IMR-90 (cell line): Measurements from ENCODE around the gene MAGEA8.

Source experiments
- BHLHE40 ChIP-seq: fragments of 150-350 bp; IDR thresholded peaks from 2 replicates; pipeline ENCODE4 v1.6.1; 2016; ENCODE audit warnings: mild to moderate bottlenecking, low read depth, low read length
- CEBPB ChIP-seq: IDR thresholded peaks from 2 replicates; pipeline ENCODE4 v1.6.1; 2012; ENCODE audit warnings: low read depth, low read length, improper control_type of control experiment
- CHD1 ChIP-seq: IDR thresholded peaks from 2 replicates; pipeline ENCODE4 v1.6.1; 2012; ENCODE audit warnings: low read depth, low read length, improper control_type of control experiment
- FOS ChIP-seq: fragments of 150-350 bp; IDR thresholded peaks from 2 replicates; pipeline ENCODE4 v1.6.1; 2016; ENCODE audit warnings: low read depth, low read length
- POLR2A ChIP-seq: IDR thresholded peaks from 2 replicates; pipeline ENCODE4 v1.6.1; 2012; ENCODE audit warnings: mild to moderate bottlenecking, low read depth, low read length
- RAD21 ChIP-seq: IDR thresholded peaks from 2 replicates; pipeline ENCODE4 v1.6.1; 2012; ENCODE audit warnings: low read length, improper control_type of control experiment
- RFX5 ChIP-seq: IDR thresholded peaks from 2 replicates; pipeline ENCODE4 v1.8.0; 2012; ENCODE audit warnings: low read depth, mild to moderate bottlenecking, low read length, moderate library complexity
- TF ChIP-seq, protein P1 (sequence below): conservative IDR thresholded peaks from 2 replicates; pipeline ENCODE4 v1.5.1; 2012; ENCODE audit warnings: mild to moderate bottlenecking, low read depth, low read length, improper control_type of control experiment
- TF ChIP-seq, protein P2 (sequence below): fragments of 150-350 bp; IDR thresholded peaks from 2 replicates; pipeline ENCODE4 v1.6.1; 2016; ENCODE audit warnings: low read depth, mild to moderate bottlenecking, low read length, moderate library complexity, borderline replicate concordance
- TF ChIP-seq, protein P3 (sequence below): fragments of 150-350 bp; IDR thresholded peaks from 2 replicates; pipeline ENCODE4 v1.6.1; 2017; ENCODE audit warnings: mild to moderate bottlenecking, antibody characterized with exemption, low read length, low read depth

DNA sequence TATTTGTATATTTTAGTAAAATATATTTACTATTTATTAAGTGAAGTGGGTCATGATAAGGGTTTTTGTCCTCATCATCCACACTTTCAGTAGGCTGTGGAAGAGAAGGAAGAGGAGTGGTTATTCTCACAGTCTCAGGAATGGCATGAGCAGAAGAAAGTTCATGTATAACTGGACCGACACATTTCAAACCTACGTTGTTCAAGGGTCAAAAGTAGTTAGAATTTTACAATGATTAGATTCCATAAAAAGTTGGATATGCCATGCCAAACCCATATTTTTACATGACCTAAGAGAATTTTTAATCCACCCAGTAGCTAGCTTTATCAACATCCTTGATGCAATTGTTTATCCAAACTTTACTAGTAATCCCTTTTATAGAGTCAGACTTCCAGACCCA lies 15.6 kb upstream of the MAGEA8 start:
- TF ChIP-seq, protein P1, sequence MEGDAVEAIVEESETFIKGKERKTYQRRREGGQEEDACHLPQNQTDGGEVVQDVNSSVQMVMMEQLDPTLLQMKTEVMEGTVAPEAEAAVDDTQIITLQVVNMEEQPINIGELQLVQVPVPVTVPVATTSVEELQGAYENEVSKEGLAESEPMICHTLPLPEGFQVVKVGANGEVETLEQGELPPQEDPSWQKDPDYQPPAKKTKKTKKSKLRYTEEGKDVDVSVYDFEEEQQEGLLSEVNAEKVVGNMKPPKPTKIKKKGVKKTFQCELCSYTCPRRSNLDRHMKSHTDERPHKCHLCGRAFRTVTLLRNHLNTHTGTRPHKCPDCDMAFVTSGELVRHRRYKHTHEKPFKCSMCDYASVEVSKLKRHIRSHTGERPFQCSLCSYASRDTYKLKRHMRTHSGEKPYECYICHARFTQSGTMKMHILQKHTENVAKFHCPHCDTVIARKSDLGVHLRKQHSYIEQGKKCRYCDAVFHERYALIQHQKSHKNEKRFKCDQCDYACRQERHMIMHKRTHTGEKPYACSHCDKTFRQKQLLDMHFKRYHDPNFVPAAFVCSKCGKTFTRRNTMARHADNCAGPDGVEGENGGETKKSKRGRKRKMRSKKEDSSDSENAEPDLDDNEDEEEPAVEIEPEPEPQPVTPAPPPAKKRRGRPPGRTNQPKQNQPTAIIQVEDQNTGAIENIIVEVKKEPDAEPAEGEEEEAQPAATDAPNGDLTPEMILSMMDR = no peak
- TF ChIP-seq, protein P2, sequence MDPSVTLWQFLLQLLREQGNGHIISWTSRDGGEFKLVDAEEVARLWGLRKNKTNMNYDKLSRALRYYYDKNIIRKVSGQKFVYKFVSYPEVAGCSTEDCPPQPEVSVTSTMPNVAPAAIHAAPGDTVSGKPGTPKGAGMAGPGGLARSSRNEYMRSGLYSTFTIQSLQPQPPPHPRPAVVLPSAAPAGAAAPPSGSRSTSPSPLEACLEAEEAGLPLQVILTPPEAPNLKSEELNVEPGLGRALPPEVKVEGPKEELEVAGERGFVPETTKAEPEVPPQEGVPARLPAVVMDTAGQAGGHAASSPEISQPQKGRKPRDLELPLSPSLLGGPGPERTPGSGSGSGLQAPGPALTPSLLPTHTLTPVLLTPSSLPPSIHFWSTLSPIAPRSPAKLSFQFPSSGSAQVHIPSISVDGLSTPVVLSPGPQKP = no peak
- TF ChIP-seq, protein P3, sequence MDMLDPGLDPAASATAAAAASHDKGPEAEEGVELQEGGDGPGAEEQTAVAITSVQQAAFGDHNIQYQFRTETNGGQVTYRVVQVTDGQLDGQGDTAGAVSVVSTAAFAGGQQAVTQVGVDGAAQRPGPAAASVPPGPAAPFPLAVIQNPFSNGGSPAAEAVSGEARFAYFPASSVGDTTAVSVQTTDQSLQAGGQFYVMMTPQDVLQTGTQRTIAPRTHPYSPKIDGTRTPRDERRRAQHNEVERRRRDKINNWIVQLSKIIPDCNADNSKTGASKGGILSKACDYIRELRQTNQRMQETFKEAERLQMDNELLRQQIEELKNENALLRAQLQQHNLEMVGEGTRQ = no peak
- no peak for TF ChIP-seq POLR2A
- TF ChIP-seq RAD21 = no peak
- no peak for TF ChIP-seq RFX5
- no peak for TF ChIP-seq CHD1
- no peak for TF ChIP-seq CEBPB
- TF ChIP-seq FOS = no peak
- no peak for TF ChIP-seq BHLHE40
